ENCODE measurements around the gene ARF3. TPM values are rescaled to one million over a fixed set of nuclear protein-coding genes. Genes with fewer than 3 reads are reported as not detected.

ARF3 gene
- total and polyA plus RNA-seq, 2 donors from 2014 or later, result 111 to 229 TPM

DNA sequence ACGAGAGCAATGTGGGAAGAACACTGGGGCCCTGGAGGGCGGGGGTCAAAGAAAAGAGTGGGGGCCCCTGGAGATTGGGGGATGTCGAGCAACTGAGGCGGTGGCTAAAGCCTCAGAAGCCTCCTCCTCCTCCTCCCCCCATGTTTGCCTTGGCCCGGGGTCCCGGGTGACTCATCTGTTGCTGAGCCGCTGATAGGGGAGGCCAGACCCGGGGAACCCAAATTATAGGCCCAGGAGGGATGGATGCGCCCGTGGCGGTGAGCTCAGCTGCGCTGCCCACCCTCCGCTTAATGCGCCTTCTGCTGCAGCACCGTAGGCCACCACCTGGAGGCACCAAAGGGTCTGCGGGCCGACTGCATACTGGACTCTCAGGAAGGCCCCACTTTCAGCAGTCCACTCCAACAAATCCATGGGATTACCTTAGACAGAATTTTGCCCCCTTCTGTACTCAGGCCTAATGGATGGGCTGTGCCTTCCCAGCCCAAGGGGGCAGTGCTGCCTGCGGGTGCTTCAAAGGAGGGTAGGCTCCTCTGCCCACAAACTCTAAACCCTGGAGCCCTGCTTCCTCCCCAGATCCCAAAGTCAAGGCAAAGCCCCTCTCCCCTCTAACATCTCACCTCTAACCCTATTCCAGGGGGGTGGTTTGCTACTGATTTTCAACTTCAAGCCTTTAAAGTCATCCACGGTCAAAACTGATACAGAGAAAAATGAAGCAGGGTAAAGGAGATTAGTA lies 16.8 kb upstream of the ARF3 start:
- intact Hi-C loops (cut with DNase I), result no loop called here
- DNase-seq (peak in 4 of 5 donors; percentile 43 to 75 (median 66)), FAIRE-seq (no peak)
- no peak overlapping the region for H3K4me3 ChIP-seq (ENCODE audit: low read length in 3 of 3)
- H3K4me1 ChIP-seq (ENCODE audit: control insufficient read depth in 2 of 3, insufficient read depth in 2 of 3, low read depth in 1 of 3, low read length in 3 of 3), result peaks cover 2 to 21% (median 5%) of the 10 kb centered on the region in 3 donors
- peaks cover 55% of the 10 kb centered on the region for H3K27me3 ChIP-seq (ENCODE audit: control insufficient read depth, insufficient read depth, low read length)
- H3K9me3 ChIP-seq (ENCODE audit: control insufficient read depth in 2 of 3, insufficient read depth in 1 of 3, low read length in 3 of 3), result no peaks in the 10 kb centered on the region
- no peaks in the 10 kb centered on the region for H3K36me3 ChIP-seq (ENCODE audit: control insufficient read depth in 2 of 3, insufficient read depth in 3 of 3, low read length in 3 of 3)
- H3K9ac ChIP-seq (ENCODE audit: low read length in 3 of 3), result no peak overlapping the region
- TF ChIP-seq, protein P1, sequence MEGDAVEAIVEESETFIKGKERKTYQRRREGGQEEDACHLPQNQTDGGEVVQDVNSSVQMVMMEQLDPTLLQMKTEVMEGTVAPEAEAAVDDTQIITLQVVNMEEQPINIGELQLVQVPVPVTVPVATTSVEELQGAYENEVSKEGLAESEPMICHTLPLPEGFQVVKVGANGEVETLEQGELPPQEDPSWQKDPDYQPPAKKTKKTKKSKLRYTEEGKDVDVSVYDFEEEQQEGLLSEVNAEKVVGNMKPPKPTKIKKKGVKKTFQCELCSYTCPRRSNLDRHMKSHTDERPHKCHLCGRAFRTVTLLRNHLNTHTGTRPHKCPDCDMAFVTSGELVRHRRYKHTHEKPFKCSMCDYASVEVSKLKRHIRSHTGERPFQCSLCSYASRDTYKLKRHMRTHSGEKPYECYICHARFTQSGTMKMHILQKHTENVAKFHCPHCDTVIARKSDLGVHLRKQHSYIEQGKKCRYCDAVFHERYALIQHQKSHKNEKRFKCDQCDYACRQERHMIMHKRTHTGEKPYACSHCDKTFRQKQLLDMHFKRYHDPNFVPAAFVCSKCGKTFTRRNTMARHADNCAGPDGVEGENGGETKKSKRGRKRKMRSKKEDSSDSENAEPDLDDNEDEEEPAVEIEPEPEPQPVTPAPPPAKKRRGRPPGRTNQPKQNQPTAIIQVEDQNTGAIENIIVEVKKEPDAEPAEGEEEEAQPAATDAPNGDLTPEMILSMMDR (IDR thresholded peaks at IDR 0.05; ENCODE audit: borderline replicate concordance, extremely low read depth, insufficient read depth), result peak; percentile 48
- no peak overlapping the region for H3K27ac ChIP-seq (ENCODE audit: low read depth in 2 of 2, low read length in 2 of 2)

DNA sequence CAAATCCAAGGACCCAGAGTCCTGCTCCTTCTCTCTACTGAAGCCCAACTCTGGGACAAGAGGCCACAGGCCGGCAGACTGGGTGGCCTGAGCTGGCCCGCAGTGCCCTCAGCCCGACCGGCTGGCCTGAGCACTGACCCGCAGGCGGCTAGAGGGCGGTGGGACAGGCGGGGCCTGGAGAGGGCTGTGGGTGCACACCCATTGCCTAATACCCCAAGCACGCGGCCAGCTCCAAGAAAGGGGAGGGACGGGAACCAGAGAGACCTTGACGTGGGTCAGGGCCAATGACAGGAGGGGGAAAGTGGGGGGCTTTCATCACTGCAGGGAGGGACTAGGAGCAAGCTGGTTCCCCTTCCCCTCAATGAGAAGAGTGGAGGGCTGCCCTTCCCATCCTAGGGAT lies 16.2 kb upstream of the ARF3 start:
- H3K9me3 ChIP-seq (ENCODE audit: control insufficient read depth in 2 of 3, insufficient read depth in 1 of 3, low read length in 3 of 3), result no peaks in the 10 kb centered on the region
- H3K4me3 ChIP-seq (ENCODE audit: low read length in 3 of 3), result no peak overlapping the region
- H3K4me1 ChIP-seq (ENCODE audit: control insufficient read depth in 2 of 3, insufficient read depth in 2 of 3, low read depth in 1 of 3, low read length in 3 of 3), result peaks cover 0 to 15% (median 2%) of the 10 kb centered on the region in 3 donors
- DNase-seq (peak in 1 of 5 donors; percentile 89), FAIRE-seq (no peak)
- no peaks in the 10 kb centered on the region for H3K36me3 ChIP-seq (ENCODE audit: control insufficient read depth in 2 of 3, insufficient read depth in 3 of 3, low read length in 3 of 3)
- H3K9ac ChIP-seq (ENCODE audit: low read length in 3 of 3), result no peak overlapping the region
- intact Hi-C loops (cut with DNase I), result no loop called here
- TF ChIP-seq, protein P1 (IDR thresholded peaks at IDR 0.05; ENCODE audit: borderline replicate concordance, extremely low read depth, insufficient read depth), result no peak
- no peak overlapping the region for H3K27ac ChIP-seq (ENCODE audit: low read depth in 2 of 2, low read length in 2 of 2)
- H3K27me3 ChIP-seq (ENCODE audit: control insufficient read depth, insufficient read depth, low read length), result peaks cover 49% of the 10 kb centered on the region

DNA sequence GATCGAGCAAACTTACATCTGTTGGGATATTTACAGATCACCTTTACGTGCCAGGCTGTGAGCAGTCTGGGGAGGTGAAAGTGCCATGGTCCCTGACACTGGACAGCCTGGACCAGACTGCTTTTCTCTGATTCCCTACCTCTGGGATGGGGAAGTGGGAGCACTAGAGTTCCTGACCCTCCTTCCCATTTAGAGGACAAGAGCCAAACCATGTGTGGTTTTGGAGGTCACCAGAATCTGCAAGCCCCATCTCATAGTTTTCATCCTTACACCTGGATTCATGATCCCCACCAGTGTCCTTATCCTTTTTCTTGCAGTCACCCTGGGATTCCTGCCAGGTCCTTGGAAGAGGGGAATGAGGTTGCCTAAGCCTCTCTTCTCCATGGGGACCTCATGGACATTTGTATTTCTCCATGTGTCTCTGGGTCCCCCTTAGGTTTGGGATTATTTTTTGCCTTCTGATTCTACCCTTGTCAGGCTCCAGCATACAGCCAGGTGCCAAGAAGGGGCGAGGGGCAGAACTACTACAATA lies 15.7 kb upstream of the ARF3 start:
- Histone ChIP-seq H3K4me3 (ENCODE audit: low read length in 3 of 3) (no peak overlapping the region), H3K27ac (ENCODE audit: low read depth in 2 of 2, low read length in 2 of 2) (no peak overlapping the region), H3K9ac (ENCODE audit: low read length in 3 of 3) (no peak overlapping the region), H3K4me1 (ENCODE audit: control insufficient read depth in 2 of 3, insufficient read depth in 2 of 3, low read depth in 1 of 3, low read length in 3 of 3) (peaks cover 0 to 13% (median 2%) of the 10 kb centered on the region in 3 donors), H3K36me3 (ENCODE audit: control insufficient read depth in 2 of 3, insufficient read depth in 3 of 3, low read length in 3 of 3) (no peaks in the 10 kb centered on the region), H3K9me3 (ENCODE audit: control insufficient read depth in 2 of 3, insufficient read depth in 1 of 3, low read length in 3 of 3) (no peaks in the 10 kb centered on the region), H3K27me3 (ENCODE audit: control insufficient read depth, insufficient read depth, low read length) (peaks cover 49% of the 10 kb centered on the region)
- DNase-seq (no peak), FAIRE-seq (no peak)
- intact Hi-C loops (cut with DNase I), result no loop called here
- TF ChIP-seq, protein P1 (IDR thresholded peaks at IDR 0.05; ENCODE audit: borderline replicate concordance, extremely low read depth, insufficient read depth), result no peak
